GM12873 (cell line): ENCODE results near the gene NT5DC3.

Source experiments
- TF ChIP-seq, protein P1 (sequence below): IDR thresholded peaks from 2 replicates; pipeline ENCODE4 v1.5.1; 2012; ENCODE audit warnings: low read depth, mild to moderate bottlenecking, moderate library complexity, low read length, control low read depth; ENCODE audit not compliant: insufficient read depth; ENCODE audit errors: missing control alignments

Gene NT5DC3

DNA sequence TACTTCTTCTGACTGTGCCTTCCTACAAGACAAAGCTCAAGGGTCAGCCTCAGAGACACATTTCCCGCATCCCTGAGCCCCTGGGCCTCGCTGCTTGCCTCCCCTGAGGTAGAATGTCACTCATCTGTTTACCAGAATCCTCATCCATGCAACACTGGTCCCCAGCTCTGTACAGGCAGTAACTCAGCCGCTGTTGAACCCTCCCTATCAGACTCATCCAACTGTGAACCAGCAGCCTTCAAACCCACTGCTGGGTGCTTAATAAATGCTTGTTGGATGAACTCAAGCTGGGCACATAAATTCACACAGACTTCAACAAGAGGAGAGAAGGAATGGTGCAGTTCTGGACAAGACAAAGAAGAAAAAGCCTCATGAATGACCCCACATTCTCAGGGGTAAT lies 6.1 kb downstream of the NT5DC3 start:
- TF ChIP-seq, protein P1, sequence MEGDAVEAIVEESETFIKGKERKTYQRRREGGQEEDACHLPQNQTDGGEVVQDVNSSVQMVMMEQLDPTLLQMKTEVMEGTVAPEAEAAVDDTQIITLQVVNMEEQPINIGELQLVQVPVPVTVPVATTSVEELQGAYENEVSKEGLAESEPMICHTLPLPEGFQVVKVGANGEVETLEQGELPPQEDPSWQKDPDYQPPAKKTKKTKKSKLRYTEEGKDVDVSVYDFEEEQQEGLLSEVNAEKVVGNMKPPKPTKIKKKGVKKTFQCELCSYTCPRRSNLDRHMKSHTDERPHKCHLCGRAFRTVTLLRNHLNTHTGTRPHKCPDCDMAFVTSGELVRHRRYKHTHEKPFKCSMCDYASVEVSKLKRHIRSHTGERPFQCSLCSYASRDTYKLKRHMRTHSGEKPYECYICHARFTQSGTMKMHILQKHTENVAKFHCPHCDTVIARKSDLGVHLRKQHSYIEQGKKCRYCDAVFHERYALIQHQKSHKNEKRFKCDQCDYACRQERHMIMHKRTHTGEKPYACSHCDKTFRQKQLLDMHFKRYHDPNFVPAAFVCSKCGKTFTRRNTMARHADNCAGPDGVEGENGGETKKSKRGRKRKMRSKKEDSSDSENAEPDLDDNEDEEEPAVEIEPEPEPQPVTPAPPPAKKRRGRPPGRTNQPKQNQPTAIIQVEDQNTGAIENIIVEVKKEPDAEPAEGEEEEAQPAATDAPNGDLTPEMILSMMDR = no peak

DNA sequence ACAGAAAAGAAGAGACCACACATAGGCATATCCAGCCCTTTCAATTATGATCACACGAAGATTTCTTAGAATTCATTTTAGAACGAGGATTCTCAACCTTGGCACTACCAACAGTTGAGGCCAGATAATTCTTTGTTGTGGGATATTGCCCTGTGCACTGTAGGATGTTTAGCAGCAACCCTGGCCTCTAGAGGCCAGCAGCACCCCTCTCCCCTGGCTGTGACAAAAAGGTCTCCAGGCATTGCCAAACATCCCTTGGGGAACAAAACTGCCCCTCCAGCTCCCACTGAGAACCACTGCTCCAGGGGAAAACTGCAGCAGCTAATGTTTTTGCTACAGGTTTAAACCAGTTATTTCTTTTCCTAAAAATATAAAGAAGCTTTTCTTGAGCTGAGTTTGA lies 7.1 kb downstream of the NT5DC3 start:
- TF ChIP-seq, protein P1 = no peak

DNA sequence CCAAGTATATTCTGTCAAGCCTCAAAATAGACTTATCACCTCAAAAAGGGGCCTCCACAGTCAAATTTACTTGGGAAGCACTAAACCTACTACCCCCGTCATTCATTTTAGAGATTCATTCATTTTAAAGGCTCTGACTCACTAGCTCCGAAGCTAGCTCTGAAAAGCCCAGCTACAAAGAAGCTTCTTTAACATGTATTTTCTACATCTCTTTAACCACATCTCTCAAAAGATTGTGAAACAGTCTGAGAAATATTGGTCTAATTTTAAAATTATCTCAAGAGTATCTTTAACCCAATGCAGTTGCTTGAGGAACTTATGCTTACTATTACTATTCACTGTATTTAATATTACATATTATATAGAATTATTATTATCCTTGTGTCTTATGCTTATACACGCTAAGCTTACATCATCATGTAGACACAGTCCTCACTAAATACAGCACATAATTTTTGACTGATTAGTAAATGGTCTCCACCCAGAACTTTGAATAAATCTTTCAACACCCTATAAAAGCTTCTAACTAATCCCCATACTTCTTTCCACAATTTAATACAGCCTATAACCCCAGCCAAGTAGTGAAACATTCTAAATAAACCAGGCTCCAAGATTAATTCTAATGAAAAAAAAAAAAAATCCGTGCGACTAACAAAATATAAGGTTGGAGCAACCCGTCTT lies 7.8 kb downstream of the NT5DC3 start:
- TF ChIP-seq, protein P1 = no peak

DNA sequence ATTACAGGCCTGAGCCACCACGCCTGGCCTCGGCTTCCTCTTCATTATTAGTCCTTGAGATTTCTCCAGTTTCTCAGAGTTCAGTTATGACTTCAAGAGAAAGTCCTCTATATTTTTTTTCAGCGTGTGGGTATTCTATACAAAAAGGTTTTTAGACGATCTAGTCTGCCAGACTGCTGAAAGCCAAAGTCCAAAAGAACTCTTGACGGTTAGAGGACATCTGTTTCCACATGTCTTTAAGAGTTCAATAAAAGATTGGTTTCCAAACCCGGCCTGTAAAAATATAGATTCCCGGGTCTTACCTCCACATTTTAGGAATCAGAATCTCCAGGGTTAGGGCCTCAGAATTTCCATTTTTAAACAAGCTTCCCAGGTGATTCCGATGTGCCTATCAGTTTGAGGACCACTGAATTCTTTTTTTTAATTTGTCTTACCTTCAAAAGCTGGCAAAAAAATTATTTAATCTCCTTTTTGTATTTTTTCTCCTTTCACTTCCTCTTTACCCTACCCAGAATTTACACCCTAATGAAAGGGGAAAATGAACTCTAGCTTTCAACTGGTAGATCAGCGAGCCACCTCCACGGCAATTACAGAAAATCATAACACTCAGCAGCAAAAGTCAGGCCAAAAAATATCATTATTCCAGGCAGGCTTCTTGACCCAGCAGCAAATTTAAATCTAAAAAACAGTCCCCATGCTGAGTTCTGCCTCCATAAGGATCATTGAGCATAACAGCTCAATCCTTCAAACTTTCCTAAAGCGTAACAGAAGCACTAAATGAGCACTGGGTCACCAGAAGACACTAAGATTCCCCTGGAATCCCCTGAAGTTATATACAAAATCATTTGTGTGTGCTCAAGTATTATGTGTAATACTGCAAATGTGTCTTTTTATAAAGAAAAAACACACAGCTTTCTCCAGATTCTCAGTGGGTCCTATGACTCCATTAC lies 8.7 kb downstream of the NT5DC3 start:
- TF ChIP-seq, protein P1 = no peak

DNA sequence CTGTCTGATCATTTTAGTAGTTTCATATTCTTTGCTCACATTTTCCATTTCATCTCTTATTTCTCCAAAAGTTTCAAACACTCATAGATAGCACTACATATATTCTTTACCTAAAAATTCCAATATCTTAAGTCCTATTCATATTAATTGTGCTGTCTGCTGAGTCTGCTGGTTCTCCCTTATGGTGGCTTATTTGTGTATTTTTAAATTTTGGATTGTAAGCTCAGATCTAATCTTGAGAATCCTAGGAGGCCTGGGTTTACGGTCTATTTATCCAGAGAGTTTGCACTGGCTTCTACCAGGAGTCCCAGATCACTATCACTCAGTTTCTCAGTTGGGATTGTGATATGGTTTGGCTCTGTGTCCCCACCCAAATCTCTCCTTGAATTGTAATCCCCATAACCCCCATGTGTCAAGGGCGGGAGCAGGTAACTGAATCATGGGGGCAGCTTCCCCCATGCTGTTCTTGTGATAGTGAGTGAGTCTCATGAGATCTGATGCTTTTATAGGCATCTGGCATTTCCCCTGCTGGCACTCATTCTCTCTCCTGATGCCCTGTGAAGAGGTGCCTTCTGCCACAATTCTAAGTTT lies 10.2 kb downstream of the NT5DC3 start:
- TF ChIP-seq, protein P1 = no peak

DNA sequence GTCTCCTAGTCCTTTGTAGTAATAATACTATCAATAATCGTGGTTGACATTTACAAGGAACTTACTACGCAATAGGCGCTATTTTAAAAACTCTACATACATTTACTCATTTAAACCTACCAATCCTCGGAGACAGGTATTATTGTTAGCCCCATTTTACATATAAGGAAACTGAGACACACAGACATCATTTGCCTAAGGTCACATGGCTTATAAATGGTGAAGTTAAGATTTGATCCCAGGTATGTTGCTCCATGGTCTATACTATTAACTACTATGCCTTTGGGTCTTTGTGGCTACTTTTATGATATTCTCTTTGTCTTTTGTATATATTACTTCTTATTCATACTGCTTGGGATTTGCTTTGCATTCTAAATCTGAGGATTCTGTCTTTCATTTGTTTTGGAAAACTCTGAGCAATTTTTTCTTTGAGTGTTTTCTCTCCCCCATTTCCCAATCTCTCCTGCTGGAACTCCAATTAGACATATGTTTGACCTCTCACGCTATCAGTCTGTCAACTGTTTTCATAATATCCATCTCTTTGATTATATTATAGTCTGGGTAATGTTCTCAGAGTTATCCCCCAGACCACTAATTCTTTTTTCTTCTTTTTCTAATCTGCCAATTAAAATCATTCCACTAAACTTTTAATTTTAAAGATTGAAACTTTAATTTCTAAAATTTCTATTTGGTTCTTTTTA lies 10.9 kb downstream of the NT5DC3 start:
- TF ChIP-seq, protein P1 = no peak

DNA sequence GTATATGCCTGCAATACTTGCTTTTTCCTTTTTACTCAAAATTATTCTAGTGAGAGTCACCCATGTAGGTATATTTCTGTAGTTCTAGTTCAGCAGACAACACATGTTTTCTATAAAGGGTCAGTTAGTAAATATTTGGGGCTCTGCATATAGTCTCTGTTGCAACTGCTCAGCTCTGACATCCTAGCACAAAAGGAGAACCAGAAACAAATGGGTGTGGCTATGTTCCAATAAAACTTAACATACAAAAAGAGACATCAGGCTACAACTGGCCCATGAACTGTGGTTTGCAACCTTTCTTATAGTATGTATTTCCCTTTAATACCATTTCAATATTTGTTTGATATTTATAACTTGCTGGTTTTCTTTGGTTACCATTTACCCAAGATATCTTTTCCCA lies 11.9 kb downstream of the NT5DC3 start:
- TF ChIP-seq, protein P1 = no peak
